ENCODE data around the gene TWF2. TPM values are rescaled to one million over a fixed set of nuclear protein-coding genes. Genes with fewer than 3 reads are reported as not detected.
"Not testable (repeated sequence)": the region's sequence is repeated elsewhere in the genome, so short reads cannot be mapped to it uniquely, and the experiment has no call there.

Gene TWF2
- 61.1 and 66.5 TPM in 2 replicates for total RNA-seq (2014; rRNA removed; shearing (Covaris generic))

DNA sequence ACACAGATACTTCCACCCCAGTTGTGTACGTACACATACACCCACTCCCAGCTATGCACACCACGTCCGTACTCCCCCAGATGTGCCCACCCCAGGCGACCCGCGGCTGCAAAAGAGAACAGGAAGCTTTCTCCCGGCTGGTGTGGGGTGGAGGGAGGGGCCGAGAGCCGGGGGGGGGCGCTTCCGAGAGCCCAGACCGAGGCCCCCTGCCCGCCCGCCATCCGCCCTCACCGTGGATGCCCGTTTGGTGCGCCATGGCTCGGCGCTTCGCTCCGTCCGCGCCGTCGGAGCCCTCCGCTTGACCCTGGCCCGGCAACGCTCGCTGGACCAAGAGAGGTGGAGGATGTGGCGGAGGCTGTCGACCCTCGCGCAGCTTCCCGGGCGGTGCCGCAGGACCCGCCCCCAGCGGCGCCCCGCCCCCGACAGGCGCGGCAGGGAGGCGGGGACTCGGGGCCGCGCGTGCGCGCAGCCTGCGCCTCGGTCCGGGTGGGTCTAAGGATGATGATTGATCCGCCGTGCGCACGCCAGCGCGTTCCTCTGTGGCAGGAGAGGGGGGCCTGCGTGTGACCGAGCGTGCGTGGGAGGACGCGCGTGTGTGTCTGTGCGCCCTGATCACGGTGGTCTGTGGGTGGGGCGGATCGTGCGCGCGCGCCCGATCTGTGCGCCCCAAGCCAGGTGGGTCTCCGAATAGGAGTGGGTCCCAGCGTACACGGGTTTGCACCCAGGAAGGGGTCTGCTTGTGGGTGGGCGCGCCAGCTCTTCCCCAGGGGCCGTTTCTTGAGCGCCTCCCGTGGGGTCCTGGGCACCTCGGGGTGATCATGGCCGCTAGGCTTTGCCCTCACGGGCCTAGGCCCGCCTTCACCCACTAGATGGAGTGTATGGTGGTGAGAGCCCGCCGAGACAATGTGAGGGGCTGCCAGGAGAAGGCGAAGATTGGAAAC is at the start of gene TWF2:
TWF2 (minus strand) TSS at position 398 of the 941 bp plus-strand sequence; CDS start at position 256, 142 bp downstream.
- H3K27me3 ChIP-seq (replicated peaks) = no peaks in the 10 kb centered on the region
- no peaks in the 10 kb centered on the region for H3K9me3 ChIP-seq (replicated peaks)
- H3K4me3 ChIP-seq = peak within 1 kb of the TSS; percentile 92
- peak; percentile 65 to 74 for DNase-seq (ENCODE audit: low read depth in 1 of 2, low spot score in 2 of 2)
- H3K27ac ChIP-seq = peak within 1 kb of the TSS; percentile 53; the same call in 1 of the 2 replicates
- peaks cover 22% of the 10 kb centered on the region for H3K36me3 ChIP-seq
- H3K4me1 ChIP-seq (replicated peaks) = peaks cover 31% of the 10 kb centered on the region

GRCh38 chr3:52288674-52289073 is 49.7 kb upstream of the TWF2 start:
- peak overlapping the region; percentile 100; the same call in 1 of the 2 replicates for H3K27ac ChIP-seq
- no peak for DNase-seq (ENCODE audit: low read depth in 1 of 2, low spot score in 2 of 2)

DNA sequence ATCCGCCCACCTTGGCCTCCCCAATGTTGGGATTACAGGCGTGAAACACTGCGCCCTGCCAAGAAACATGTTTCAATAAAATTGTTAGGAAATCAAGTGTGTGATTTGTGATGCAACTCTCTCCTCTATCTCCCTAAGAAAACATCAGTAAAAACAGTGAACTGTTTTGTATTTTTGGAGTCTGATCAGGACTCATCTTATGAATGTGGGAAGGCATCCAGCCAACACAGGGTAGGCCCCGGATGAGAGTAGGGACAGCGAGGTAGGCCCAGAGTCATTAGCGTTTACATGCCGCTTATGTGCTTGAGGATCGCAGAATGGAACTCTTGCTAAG is 47.8 kb upstream of the TWF2 start:
- peak overlapping the region; percentile 88 for H3K4me3 ChIP-seq
- no peaks in the 10 kb centered on the region for H3K9me3 ChIP-seq (replicated peaks)
- H3K4me1 ChIP-seq (replicated peaks) = peaks cover 21% of the 10 kb centered on the region
- H3K27ac ChIP-seq = peak overlapping the region; percentile 100
- H3K36me3 ChIP-seq = peaks cover 14% of the 10 kb centered on the region
- DNase-seq (ENCODE audit: low read depth in 1 of 2, low spot score in 2 of 2) = no peak
- no peaks in the 10 kb centered on the region for H3K27me3 ChIP-seq (replicated peaks)

More at GRCh38 chr3:52288674-52289073, 49.7 kb upstream of the TWF2 start:
- Histone ChIP-seq H3K4me3 (peak overlapping the region; percentile 88), H3K4me1 (replicated peaks) (peaks cover 12% of the 10 kb centered on the region; the same call in 1 of the 2 replicates), H3K9me3 (replicated peaks) (no peaks in the 10 kb centered on the region), H3K27me3 (replicated peaks) (no peaks in the 10 kb centered on the region), H3K36me3 (peaks cover 23% of the 10 kb centered on the region)

- not testable (repeated sequence) for H3K4me3 ChIP-seq; H3K9me3 ChIP-seq (replicated peaks); DNase-seq (ENCODE audit: low read depth in 1 of 2, low spot score in 2 of 2); H3K27ac ChIP-seq; H3K27me3 ChIP-seq (replicated peaks); H3K36me3 ChIP-seq
- peaks cover 34% of the 10 kb centered on the region for H3K4me1 ChIP-seq (replicated peaks)
Measured at GRCh38 chr3:52284051-52284450, 45.1 kb upstream of the TWF2 start.

- no peak for DNase-seq (ENCODE audit: low read depth in 1 of 2, low spot score in 2 of 2)
- H3K27me3 ChIP-seq (replicated peaks) = no peaks in the 10 kb centered on the region
- H3K4me3 ChIP-seq = no peak overlapping the region
- peaks cover 7% of the 10 kb centered on the region for H3K36me3 ChIP-seq
- no peaks in the 10 kb centered on the region for H3K9me3 ChIP-seq (replicated peaks)
- H3K27ac ChIP-seq = no peak overlapping the region
- peaks cover 32% of the 10 kb centered on the region for H3K4me1 ChIP-seq (replicated peaks)
Measured at GRCh38 chr3:52283306-52283705, 44.3 kb upstream of the TWF2 start.

DNA sequence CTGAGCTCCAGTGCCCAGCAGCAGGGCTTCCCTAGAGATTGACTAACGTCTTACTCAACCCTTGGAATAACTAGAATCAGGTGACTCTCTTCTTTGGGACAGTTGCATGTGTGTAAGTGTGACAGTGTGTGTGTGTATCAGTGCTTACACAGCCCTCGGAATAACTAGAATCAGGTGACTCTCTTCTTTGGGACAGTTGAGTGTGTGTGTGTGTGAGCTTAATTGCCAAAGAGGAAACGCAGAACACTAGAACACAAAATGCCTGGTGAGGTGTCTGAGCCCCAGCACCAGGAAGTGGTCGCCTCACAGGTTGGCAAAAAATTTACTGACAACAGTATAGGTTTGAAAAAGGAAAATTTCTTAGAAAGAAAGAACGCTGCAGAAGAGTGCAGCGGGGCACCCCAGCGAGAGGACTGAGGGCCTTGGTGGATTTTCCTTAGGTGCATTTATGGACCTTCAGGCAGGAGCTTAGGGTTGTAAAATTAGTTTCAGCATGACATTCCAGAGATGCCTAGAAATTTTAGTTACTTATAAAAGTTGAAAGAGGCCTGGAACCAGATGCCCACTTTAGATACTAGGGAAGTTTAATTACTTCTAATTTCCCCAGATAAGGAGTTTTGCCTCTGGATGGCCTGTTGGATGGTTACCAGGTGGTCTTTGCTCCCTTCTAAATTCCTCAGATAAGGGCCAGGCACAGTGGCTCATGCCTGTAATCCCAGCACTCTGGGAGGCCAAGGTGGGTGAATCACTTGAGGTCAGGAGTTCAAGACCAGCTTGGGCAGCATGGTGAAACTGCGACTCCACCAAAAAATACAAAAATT is 43.2 kb upstream of the TWF2 start:
- no peak for DNase-seq (ENCODE audit: low read depth in 1 of 2, low spot score in 2 of 2)
- no peaks in the 10 kb centered on the region for H3K9me3 ChIP-seq (replicated peaks)
- H3K36me3 ChIP-seq = peaks cover 8% of the 10 kb centered on the region
- no peak overlapping the region for H3K27ac ChIP-seq
- H3K4me1 ChIP-seq (replicated peaks) = peaks cover 31% of the 10 kb centered on the region
- no peak overlapping the region for H3K4me3 ChIP-seq
- no peaks in the 10 kb centered on the region for H3K27me3 ChIP-seq (replicated peaks)

- Histone ChIP-seq H3K27ac (peak overlapping the region; percentile 96), H3K9me3 (replicated peaks) (no peaks in the 10 kb centered on the region), H3K27me3 (replicated peaks) (no peaks in the 10 kb centered on the region), H3K4me1 (replicated peaks) (peaks cover 35% of the 10 kb centered on the region), H3K36me3 (peaks cover 19% of the 10 kb centered on the region), H3K4me3 (no peak overlapping the region)
- DNase-seq (ENCODE audit: low read depth in 1 of 2, low spot score in 2 of 2) = no peak
Measured at GRCh38 chr3:52280050-52280461, 41.1 kb upstream of the TWF2 start.

DNA sequence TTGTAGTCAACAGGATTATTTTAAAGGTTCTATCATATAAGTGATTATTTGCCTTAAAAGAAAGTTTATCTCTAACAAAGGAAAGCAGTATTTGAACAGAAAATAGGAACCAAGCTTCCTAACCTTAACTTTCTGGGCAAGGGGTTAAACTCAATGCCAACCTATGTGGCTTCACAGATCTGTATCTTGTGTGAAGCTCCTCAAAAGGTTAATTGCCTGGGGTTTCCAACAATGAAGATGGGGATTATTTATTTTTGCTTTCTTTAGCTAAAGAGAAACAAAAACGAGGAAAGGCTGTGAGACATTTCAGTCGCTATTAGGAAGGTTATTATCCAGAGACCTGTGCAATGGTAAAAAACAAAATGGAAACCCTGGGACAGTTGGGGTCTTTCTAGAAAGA is 40.6 kb upstream of the TWF2 start:
- H3K36me3 ChIP-seq = peaks cover 23% of the 10 kb centered on the region
- peak overlapping the region; percentile 88 for H3K4me3 ChIP-seq
- H3K27me3 ChIP-seq (replicated peaks) = no peaks in the 10 kb centered on the region
- H3K27ac ChIP-seq = peak overlapping the region; percentile 96
- peaks cover 35% of the 10 kb centered on the region for H3K4me1 ChIP-seq (replicated peaks)
- DNase-seq (ENCODE audit: low read depth in 1 of 2, low spot score in 2 of 2) = peak in 1 of 2 experiments; percentile 46
- no peaks in the 10 kb centered on the region for H3K9me3 ChIP-seq (replicated peaks)

DNA sequence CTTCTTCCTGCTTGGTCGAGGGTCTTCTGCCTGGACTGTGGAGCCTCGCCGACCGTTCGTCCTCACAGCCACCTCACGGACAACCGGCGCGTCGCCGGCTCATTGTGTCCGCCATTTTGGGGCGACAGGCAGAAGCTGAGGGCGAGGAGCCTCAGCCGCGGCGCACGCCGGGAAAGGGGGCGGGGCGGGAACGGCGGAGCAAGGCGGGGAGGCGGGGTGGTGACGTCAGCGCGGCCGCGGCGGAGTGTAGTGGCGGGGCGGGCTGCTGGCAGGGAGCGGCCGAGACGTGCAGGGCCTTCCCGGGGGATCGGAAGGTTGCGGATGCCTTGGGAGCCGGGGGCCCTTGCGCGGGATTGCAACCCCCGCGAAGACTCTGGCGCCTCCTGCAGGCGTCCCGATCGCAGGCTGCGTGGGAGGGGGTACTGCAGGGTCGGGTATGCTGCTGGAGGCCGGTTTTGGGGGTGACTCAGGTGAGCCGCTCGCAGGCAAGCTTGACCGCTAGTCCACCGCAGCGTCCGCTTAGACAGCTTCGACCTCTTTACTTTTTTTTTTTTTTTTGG is 39.6 kb upstream of the TWF2 start, which contains the start of gene WDR82:
WDR82 (minus strand) TSS at position 140 of the 560 bp plus-strand sequence. CDS start 288 bp downstream, outside the sequence.
- peak; percentile 90 to 96 for DNase-seq (ENCODE audit: low read depth in 1 of 2, low spot score in 2 of 2)
- Histone ChIP-seq H3K36me3 (peaks cover 31% of the 10 kb centered on the region), H3K27ac (peak within 1 kb of the TSS; percentile 96), H3K4me3 (peak within 1 kb of the TSS; percentile 88), H3K27me3 (replicated peaks) (no peaks in the 10 kb centered on the region), H3K4me1 (replicated peaks) (peaks cover 35% of the 10 kb centered on the region), H3K9me3 (replicated peaks) (no peaks in the 10 kb centered on the region)

DNA sequence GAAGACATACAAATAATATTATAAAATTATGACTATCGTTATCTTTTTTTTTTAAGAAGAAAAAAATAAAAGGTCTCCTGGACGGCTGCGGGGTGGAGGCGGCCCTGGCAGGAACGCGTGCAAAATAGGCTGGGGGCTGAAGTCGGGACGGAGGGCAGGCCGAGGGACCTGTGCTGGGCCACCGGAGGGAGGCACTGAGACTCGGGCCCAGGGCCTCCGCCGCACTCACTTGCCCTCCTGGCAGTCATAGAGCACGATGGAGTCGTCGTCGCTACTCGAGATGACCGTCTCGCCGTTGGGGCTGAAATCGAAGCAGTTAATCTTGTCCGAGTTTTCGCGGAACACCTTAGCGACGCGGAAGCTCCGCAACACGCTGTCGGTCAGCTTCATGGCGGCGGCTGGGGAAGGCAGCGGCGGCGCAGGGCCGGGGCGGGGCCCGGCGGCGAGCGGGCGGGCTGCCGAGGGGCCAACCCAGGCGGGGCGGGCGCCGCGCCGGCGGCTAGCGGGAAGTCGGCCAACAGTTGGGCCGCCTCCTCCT is 39.1 kb upstream of the TWF2 start:
- Histone ChIP-seq H3K27ac (peak overlapping the region; percentile 96), H3K36me3 (peaks cover 35% of the 10 kb centered on the region), H3K4me3 (peak overlapping the region; percentile 88), H3K27me3 (replicated peaks) (no peaks in the 10 kb centered on the region), H3K9me3 (replicated peaks) (no peaks in the 10 kb centered on the region), H3K4me1 (replicated peaks) (peaks cover 35% of the 10 kb centered on the region)
- peak in 1 of 2 experiments; percentile 92 for DNase-seq (ENCODE audit: low read depth in 1 of 2, low spot score in 2 of 2)

- Histone ChIP-seq H3K9me3 (replicated peaks) (no peaks in the 10 kb centered on the region), H3K36me3 (peaks cover 41% of the 10 kb centered on the region), H3K27me3 (replicated peaks) (no peaks in the 10 kb centered on the region), H3K27ac (peak overlapping the region; percentile 96), H3K4me1 (replicated peaks) (peaks cover 31% of the 10 kb centered on the region), H3K4me3 (peak overlapping the region; percentile 88)
- DNase-seq (ENCODE audit: low read depth in 1 of 2, low spot score in 2 of 2) = peak; percentile 54 to 72
Measured at GRCh38 chr3:52277071-52277964, 38.4 kb upstream of the TWF2 start.

GRCh38 chr3:52274781-52275180 is 35.8 kb upstream of the TWF2 start:
- H3K4me1 ChIP-seq (replicated peaks) = peaks cover 35% of the 10 kb centered on the region
- H3K27me3 ChIP-seq (replicated peaks); H3K27ac ChIP-seq; DNase-seq (ENCODE audit: low read depth in 1 of 2, low spot score in 2 of 2); H3K9me3 ChIP-seq (replicated peaks); H3K4me3 ChIP-seq: not testable (repeated sequence)
- peaks cover 62% of the 10 kb centered on the region for H3K36me3 ChIP-seq
